HG02623 (cell line): ENCODE results near the gene EMC1.
"Not testable (repeated sequence)": the region's sequence is repeated elsewhere in the genome, so short reads cannot be mapped to it uniquely, and the experiment has no call there.

ENCODE experiments used
- ATAC-seq: cut with Tn5 transposase; IDR thresholded peaks from one replicate; pipeline ENCODE4 v1.9.1; 2021; ENCODE audit warnings: moderate library complexity; ENCODE audit not compliant: unreplicated experiment

The EMC1 gene

DNA sequence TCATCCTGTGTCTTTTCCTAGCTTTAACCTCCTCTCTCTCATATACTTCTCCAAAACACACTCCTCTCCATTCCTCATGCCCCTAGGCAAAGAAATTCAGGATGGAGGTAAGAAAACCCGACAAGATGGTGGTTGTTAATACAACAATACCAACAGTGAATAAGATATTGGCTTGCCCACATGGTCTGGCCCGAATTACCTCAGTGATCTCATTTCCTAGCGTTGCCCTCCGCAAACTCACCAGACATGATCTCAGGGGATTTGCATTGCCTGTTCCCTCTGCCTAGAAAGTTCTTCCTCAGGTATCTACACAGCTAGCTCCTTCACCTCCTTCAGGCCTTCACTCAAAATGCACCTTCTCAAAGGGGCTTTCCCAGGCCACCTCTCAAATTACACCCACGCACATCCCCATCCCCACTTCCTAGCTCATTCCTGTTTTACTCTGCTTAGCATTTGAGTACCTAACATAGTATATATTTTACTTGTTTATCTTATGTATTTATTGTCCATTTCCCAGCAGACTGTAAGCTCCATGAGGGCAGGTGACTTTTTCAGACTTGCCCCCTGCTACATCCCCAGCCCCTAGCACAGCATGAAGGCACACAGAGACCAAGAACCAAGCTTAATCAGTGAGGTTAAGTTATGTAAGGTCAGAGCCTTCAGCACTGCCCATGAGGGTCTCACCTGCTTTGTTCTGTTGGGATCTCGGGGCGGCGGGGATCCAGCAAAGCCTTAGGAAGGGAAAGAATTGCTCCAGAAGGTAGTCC, 31.1 kb downstream of the EMC1 start:
- no peak for ATAC-seq

- ATAC-seq = no peak
Measured at GRCh38 chr1:19219451-19219850, 31.9 kb downstream of the EMC1 start.

DNA sequence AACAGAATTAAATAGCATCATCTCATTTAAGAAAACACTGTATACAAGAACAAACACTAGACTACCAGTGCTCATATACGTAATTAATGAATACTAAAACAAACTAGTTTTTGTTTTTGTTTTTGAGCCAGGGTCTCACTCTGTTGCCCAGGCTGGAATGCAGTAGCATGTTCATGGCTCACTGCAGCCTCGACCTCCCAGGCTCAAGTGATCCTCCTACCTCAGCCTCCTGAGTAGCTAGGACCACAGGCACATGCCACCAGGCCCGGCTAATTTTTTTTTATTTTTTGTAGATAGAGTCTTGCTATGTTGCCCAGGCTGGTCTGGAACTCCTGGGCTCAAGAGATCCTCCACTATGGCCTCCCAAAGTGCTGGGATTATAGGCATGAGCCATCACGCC, 34.7 kb downstream of the EMC1 start:
- not testable (repeated sequence) for ATAC-seq

GRCh38 chr1:19213580-19213979, 37.7 kb downstream of the EMC1 start:
- no peak for ATAC-seq

DNA sequence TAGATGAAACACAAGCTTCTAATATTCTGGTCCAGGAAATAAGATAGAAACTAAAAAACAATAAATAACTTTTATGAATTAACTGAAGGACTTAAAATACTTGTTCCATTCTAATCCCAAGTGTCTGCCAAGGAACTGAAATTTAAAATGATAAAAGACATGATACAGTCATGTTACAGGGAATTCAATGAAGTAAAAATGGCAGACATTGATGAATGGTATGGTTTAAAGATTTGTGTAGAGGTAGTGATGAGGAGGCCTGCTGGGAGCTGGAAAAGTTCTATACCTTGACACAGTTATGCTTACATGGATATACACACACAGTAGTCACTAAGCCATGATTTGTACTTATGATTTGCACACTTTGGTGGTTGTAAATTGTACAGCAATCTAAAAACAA, 39.2 kb downstream of the EMC1 start:
- no peak for ATAC-seq

DNA sequence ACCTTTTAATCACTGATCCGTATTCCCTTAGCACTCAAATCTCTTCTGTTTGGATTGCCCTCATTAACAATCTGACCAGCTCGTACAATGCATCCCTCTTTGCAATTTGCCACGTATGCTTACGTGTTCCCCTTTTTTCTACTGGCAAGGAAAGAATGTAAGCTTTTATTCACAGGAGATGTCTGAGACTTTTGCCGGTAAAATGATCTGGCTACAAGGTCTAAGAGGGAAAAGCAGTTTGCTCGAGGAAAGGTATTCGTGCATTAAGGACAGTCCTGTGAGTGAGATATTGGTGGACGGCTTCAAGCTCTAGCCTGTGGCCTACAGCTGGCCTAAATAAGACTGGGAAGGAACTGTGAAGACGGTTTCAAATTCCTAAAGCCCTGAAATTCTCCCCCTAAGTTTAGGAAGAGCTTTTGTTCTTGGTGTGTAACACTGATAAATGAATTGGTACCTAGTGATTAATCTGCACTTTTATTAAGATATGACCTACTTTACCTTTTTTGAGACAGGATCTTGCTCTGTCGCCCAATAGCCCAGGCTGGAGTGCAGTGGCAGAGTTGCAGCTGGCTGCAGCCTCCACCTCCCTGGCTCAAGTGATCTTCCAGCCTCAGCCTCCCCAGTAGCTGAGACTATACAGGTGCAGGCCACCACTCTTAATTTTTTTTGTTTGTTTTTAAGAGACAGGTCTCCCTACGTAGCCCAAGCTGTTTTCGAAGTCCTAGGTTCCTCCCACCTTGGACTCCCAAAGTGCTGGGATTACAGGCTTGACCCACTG, 40.4 kb downstream of the EMC1 start:
- ATAC-seq = no peak

DNA sequence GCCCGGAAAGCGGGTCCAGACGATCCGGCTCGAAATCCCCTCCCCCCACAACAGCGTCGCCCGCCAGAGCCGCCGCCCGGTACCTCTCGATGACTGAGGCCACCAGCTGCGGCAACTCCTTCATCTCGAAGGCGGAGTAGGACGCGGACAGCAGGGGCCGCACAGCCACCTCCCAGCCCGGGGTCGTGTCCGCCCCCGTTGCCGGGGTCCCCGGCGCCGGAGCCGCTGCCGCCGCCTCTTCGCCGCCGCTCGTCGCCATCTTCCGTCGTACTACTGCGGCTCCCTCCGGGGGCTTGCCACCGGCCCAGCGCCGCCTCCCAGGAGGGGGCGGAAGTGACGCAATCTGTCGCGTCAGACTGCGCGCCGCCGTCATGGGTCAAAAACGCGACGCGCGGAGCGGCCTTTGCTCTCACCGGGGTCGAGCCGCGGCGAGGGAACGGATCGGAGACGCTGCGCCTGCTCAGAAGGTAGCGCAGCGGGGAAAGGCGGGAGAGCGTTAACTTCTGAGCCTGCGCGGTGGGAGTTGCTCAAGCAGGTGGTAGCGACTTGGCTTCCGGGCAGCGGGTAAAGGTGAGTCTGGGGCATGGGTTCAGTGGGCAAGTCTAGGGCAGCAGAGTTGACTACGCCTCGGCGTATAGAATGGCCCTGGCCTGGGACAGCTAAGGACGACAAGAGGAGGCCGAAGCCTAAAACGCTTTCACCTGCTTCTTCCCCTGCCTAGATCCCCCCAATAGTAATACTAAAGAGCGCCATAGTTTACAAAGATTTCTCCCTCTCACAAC, 41.1 kb downstream of the EMC1 start, which contains the start of gene UBR4:
TSS of gene UBR4 (minus strand) at position 277 of the 782 bp plus-strand sequence. CDS start at position 259, 18 bp downstream.
- peak; percentile 86 for ATAC-seq

- peak; percentile 43 for ATAC-seq
Measured at GRCh38 chr1:19209439-19209989, 41.8 kb downstream of the EMC1 start.

- no peak for ATAC-seq
Measured at GRCh38 chr1:19208710-19209438, 42.5 kb downstream of the EMC1 start.

- no peak for ATAC-seq
Measured at GRCh38 chr1:19206947-19207346, 44.4 kb downstream of the EMC1 start.

DNA sequence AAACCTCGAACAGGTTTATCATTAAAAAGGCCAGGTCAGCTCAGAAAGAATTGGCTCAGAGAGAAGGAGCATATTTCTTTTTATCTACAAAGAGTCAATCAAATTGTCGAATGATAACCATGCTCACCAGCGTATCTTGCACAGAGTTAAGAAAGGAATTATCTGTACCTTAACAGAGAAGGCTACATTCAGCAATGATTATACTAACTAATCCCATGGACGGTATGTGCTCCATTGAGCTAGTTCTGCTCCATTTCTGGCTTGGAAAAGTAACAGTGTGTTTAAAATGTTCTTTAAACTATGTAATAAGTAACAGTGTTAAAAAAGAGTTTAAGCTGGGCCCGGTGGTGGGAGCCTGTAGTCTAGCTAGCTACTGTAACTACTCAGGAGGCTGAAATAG, 45.5 kb downstream of the EMC1 start:
- ATAC-seq = no peak

GRCh38 chr1:19205403-19205802, 45.9 kb downstream of the EMC1 start:
- ATAC-seq = no peak

DNA sequence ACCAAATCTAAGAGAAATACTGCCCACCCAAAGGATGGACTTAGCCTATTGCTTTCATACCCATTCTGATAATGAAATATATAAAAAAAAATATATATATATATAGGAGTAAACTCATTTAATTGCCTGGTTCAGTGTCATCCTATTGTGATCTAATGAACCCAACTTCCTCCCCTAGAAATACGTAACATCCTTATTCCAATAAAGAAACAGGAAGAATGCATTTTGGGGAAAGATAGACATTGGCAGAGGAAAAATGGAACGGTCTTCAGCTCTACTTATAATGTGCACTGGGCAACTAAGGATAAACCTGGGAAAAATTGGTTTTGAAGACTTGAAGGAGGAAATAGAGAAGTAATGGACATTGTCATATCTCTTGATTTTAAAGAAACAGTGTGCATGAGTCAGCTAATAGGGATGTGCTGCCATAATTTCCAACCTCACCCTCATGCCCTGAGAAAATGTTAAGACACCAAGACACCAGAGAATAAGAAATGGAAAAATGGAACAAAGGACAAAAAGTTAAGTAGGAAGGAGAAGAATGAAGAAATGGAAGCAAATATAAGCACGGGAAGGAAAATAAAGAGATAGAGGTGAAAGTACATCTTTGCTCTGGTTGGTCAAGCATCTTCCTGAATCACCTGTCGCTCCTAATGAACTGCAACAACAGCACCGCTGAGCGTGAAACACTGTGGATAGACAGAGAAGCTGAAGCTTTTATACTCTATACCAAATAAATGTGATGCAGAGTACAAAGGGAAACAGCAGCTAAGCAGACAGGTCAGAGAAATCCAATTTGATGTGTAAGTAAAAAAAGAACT, 46.7 kb downstream of the EMC1 start:
- ATAC-seq = no peak

GRCh38 chr1:19203440-19203839, 47.9 kb downstream of the EMC1 start:
- ATAC-seq = no peak

DNA sequence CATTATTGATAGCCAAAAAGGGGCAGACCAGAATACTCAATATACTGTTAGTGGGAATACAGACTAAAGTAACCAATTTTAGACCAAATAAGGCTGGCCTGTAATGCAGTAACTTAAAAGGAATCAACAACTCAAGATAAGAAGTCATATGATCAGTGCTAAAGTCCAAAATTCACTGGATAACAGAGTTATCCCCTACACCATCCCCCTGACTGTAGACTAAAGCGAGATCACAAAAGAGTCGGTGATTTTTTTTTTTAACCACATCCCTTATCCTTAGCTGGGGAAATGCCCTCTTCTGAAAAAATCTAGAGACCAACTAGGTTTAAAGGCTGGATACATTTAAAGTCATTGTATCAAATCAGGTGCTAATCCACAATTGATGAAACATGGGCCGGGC, 48.9 kb downstream of the EMC1 start:
- ATAC-seq = no peak

GRCh38 chr1:19199969-19200604, 51.2 kb downstream of the EMC1 start:
- no peak for ATAC-seq

GRCh38 chr1:19199329-19199968, 51.9 kb downstream of the EMC1 start:
- ATAC-seq = no peak

DNA sequence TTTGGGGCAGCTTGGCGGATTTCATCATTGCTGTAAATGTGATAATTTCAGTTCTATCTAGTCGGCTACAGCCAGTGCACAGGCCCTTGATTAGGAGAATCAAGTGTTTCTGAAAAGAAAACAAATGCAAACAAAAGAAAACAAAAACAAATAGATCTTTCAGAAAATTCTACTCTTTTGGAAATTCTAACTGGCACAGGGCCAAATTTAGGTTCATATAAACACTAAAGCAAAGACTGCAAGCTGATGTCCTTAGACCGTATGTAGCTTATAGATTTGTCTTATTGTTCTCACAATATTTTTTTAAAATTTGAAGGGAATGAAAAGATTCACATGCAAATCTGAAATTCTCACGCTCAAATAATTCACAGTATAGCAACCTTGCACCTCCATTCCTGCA, 52.5 kb downstream of the EMC1 start:
- ATAC-seq = no peak

GRCh38 chr1:19197845-19198244, 53.5 kb downstream of the EMC1 start:
- no peak for ATAC-seq
